Left ventricle myocardium inferior (tissue), 1 donor: ENCODE measurements around the gene EEIG1. TPM values are rescaled to one million over a fixed set of nuclear protein-coding genes. Genes with fewer than 3 reads are reported as not detected.

ENCODE experiments used
- DNase-seq: peaks from one replicate; pipeline ENCODE4 v3.0.0-alpha.2; 2020
- H3K27ac ChIP-seq: fragments of 200-600 bp; replicated peaks from 2 replicates; pipeline ENCODE4 v1.8.0; 2021
- H3K27me3 ChIP-seq: fragments of 200-600 bp; 2 replicates; pipeline ENCODE4 v1.8.0; 2021; ENCODE audit warnings: low read depth
- H3K36me3 ChIP-seq: fragments of 200-600 bp; 2 replicates; pipeline ENCODE4 v1.8.0; 2021
- H3K4me1 ChIP-seq: fragments of 200-600 bp; 2 replicates; pipeline ENCODE4 v1.8.0; 2021
- H3K4me3 ChIP-seq: fragments of 200-600 bp; 2 replicates; pipeline ENCODE4 v1.8.0; 2021; ENCODE audit warnings: mild to moderate bottlenecking, moderate library complexity
- H3K9me3 ChIP-seq: fragments of 200-600 bp; replicated peaks from 2 replicates; pipeline ENCODE4 v1.8.0; 2021
- CTCF ChIP-seq: fragments of 200-600 bp; IDR thresholded peaks from 2 replicates; pipeline ENCODE4 v1.8.0; 2021; ENCODE audit warnings: antibody characterized with exemption, mild to moderate bottlenecking, borderline replicate concordance
- intact Hi-C: fragments of 100-400 bp; cut with micrococcal nuclease; formaldehyde crosslinking; loops from one replicate; pipeline ENCODE4 v1.11.0; 2022
- total RNA-seq: library from RNA; stranded (reverse); fragmentation: NEBNext Ultra II Directional; extraction: Animal tissue kit (Norgen Biotek cat#: 25700); gene quantifications from one replicate; pipeline ENCODE4 v1.2.1, GENCODE V29; 2021
- donor health status: DM: no; HTN: yes; CAD: no; lungs with severe emphysema.

The EEIG1 gene
- total RNA-seq, 1 donor from 2014 or later = 20.7 TPM

DNA sequence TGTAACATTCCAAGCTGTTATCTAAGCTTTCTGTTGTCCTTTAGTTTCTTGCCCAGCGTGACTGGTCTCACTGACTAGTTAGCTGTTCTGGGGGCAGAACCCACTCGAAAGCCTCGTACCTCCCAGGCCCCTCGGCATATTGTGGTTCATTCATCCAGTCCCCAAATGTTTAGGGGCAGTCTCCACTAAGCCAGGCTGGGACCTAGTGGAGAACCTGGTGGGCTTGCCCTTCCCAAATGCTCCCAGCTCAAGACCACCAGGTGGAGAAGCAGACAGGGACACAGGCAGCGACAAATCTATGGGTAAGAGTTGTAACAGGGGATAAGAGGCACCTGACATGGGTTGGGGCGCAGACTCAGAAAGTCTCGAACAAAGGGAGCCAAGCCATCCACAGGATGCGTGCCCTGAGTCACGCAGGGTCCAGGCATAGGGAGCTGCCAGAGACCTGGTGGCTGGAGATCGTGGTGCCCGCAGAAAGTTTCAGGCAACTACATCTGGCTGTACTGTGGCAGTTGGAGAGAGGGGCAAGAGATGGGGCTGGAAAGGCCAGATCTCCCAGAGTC lies 851 bp upstream of the EEIG1 start:
- Histone ChIP-seq H3K36me3 (no peaks in the 10 kb centered on the region), H3K27me3 (no peaks in the 10 kb centered on the region), H3K4me1 (peaks cover 70% of the 10 kb centered on the region), H3K27ac (peak overlapping the region; percentile 95), H3K9me3 (no peaks in the 10 kb centered on the region), H3K4me3 (peak overlapping the region; percentile 91)
- intact Hi-C loops = no loop called here
- DNase-seq = no peak
- TF ChIP-seq CTCF = no peak

DNA sequence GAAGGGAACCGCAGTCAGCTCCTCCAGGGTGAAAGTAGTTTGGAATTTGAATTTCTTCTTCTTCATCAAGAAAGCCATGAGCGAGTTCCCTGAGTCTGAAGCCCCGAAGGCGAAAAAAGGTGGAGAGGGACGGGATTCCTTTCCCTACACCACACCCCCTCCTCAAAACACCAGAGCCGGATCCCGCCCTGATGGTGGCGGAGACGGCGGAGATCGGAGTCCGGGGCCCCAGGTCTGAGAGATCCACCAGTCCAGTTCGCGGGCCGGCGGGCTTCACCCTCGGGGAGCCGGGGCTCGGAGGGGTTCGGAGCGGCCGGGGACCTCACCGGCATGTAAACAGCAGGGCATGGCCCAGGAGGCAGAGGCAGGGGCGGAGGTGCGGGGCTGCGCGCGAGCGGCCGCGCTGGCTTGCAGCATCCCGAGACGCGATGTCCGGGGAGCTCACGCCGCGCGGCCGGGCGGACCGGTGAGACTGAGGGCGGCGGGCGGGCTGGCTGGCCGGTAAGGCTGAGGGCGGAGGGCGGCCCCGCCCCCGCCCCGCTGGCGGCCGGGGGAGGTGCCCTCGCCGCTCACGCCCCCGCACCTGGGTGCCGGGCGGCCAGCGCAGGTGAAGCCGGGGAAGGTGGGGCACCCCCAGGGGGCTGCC lies 606 bp downstream of the EEIG1 start:
- no peaks in the 10 kb centered on the region for H3K36me3 ChIP-seq
- peaks cover 82% of the 10 kb centered on the region for H3K4me1 ChIP-seq
- H3K27me3 ChIP-seq = no peaks in the 10 kb centered on the region
- no peak for TF ChIP-seq CTCF
- H3K9me3 ChIP-seq = no peaks in the 10 kb centered on the region
- no peak for DNase-seq
- H3K27ac ChIP-seq = peak overlapping the region; percentile 95
- peak overlapping the region; percentile 91 for H3K4me3 ChIP-seq
- intact Hi-C loops = no loop called here

- peaks cover 89% of the 10 kb centered on the region for H3K4me1 ChIP-seq
- peak overlapping the region; percentile 95 for H3K27ac ChIP-seq
- no peak for TF ChIP-seq CTCF
- peak; percentile 57 for DNase-seq
- no peaks in the 10 kb centered on the region for H3K27me3 ChIP-seq
- peak overlapping the region; percentile 91 for H3K4me3 ChIP-seq
- no peaks in the 10 kb centered on the region for H3K9me3 ChIP-seq
- intact Hi-C loops = no loop called here
- H3K36me3 ChIP-seq = no peaks in the 10 kb centered on the region
Measured at GRCh38 chr9:127979333-127980059, 1.3 kb downstream of the EEIG1 start.

DNA sequence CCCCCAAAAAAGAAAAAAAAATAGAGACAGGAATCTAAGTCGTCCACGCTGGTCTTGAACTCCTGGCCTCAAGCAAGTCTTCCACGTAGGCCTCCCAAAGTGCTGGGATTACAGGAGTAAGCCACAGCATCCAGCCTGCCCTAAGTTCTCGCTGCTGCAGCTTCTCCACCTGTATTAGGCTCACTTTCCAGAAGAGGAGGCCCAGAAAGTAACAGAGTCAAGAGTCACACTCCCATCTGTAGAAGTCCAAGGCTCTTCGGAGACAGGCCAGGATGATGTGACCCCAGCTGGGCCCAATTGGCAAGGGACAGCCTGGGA lies 1.8 kb downstream of the EEIG1 start:
- H3K9me3 ChIP-seq = no peaks in the 10 kb centered on the region
- no peak for TF ChIP-seq CTCF
- H3K4me3 ChIP-seq = peak overlapping the region; percentile 91
- no peaks in the 10 kb centered on the region for H3K36me3 ChIP-seq
- no peak for DNase-seq
- H3K27me3 ChIP-seq = no peaks in the 10 kb centered on the region
- intact Hi-C loops = no loop called here
- peak overlapping the region; percentile 95 for H3K27ac ChIP-seq
- peaks cover 92% of the 10 kb centered on the region for H3K4me1 ChIP-seq

- H3K4me3 ChIP-seq = peak overlapping the region; percentile 91
- H3K4me1 ChIP-seq = peaks cover 92% of the 10 kb centered on the region
- H3K9me3 ChIP-seq = no peaks in the 10 kb centered on the region
- no peaks in the 10 kb centered on the region for H3K36me3 ChIP-seq
- peak; percentile 70 for DNase-seq
- TF ChIP-seq CTCF = peak; percentile 29
- peak overlapping the region; percentile 95 for H3K27ac ChIP-seq
- no peaks in the 10 kb centered on the region for H3K27me3 ChIP-seq
- intact Hi-C loops = no loop called here
Measured at GRCh38 chr9:127977884-127978647, 2.7 kb downstream of the EEIG1 start.
